ENCODE measurements around the gene CHAF1A. TPM values are rescaled to one million over a fixed set of nuclear protein-coding genes. Genes with fewer than 3 reads are reported as not detected.
A peak's percentile ranks its signal among the peaks of the same experiment; 100 is the strongest.

CHAF1A gene
- total RNA-seq, 8 experiments from 2014 or later = 2.3 to 36.2 (median 3.1) TPM

GRCh38 chr19:4477034-4477801 lies 74.8 kb downstream of the CHAF1A start:
- in situ Hi-C loops (cut with MboI; ENCODE audit: low pct_unique_long_range_greater_than_20kb in 2 of 9, low sequenced_read_pairs in 9 of 9, unreplicated experiment in 9 of 9) = no loop called here
- Histone ChIP-seq H3K4me1 (replicated peaks in 1 of 2) (peaks cover 6 to 10% of the 10 kb centered on the region in 2 donors), H3K4me3 (no peak overlapping the region), H3K27ac (no peak overlapping the region)
- ATAC-seq (replicated peaks in 6 of 8) = no peak
- 40 to 100% (median 90%) methylated on average over 1 to 8 of the region's 16 CpGs; no CpG with 5 or more reads in 1 of the 10 experiments for WGBS, 10 experiments

GRCh38 chr19:4482721-4483364 lies 80.4 kb downstream of the CHAF1A start:
- H3K4me3 ChIP-seq = no peak overlapping the region
- H3K4me1 ChIP-seq (replicated peaks in 1 of 2) = no peaks in the 10 kb centered on the region
- WGBS, 10 experiments = 60 to 100% (median 97%) methylated on average over 1 to 14 of the region's 35 CpGs; no CpG with 5 or more reads in 1 of the 10 experiments
- ATAC-seq (replicated peaks in 6 of 8) = peak in 3 of 8 experiments; percentile 15 to 19 (median 16)
- in situ Hi-C loops (cut with MboI; ENCODE audit: low pct_unique_long_range_greater_than_20kb in 2 of 9, low sequenced_read_pairs in 9 of 9, unreplicated experiment in 9 of 9) = no loop called here
- H3K27ac ChIP-seq = no peak overlapping the region

- no peak overlapping the region for H3K4me3 ChIP-seq
- ATAC-seq (replicated peaks in 6 of 8) = peak in 4 of 8 experiments; percentile 23 to 32 (median 26)
- in situ Hi-C loops (cut with MboI; ENCODE audit: low pct_unique_long_range_greater_than_20kb in 2 of 9, low sequenced_read_pairs in 9 of 9, unreplicated experiment in 9 of 9) = no loop called here
- no peak overlapping the region for H3K27ac ChIP-seq
- 88 to 100% (median 93%) methylated on average over 2 to 12 of the region's 19 CpGs; no CpG with 5 or more reads in 2 of the 10 experiments for WGBS, 10 experiments
- H3K4me1 ChIP-seq (replicated peaks in 1 of 2) = no peaks in the 10 kb centered on the region
Observed at GRCh38 chr19:4483385-4483784, 80.9 kb downstream of the CHAF1A start.

- WGBS, 10 experiments = 87 to 100% (median 100%) methylated on average over 1 to 7 of the region's 11 CpGs; no CpG with 5 or more reads in 4 of the 10 experiments
- in situ Hi-C loops (cut with MboI; ENCODE audit: low pct_unique_long_range_greater_than_20kb in 2 of 9, low sequenced_read_pairs in 9 of 9, unreplicated experiment in 9 of 9) = no loop called here
- H3K4me1 ChIP-seq (replicated peaks in 1 of 2) = no peaks in the 10 kb centered on the region
- H3K27ac ChIP-seq = no peak overlapping the region
- no peak overlapping the region for H3K4me3 ChIP-seq
- ATAC-seq (replicated peaks in 6 of 8) = no peak
Observed at GRCh38 chr19:4487572-4487971, 85.1 kb downstream of the CHAF1A start.

- WGBS, 10 experiments = 96 to 100% (median 100%) methylated on average over 1 to 13 of the region's 29 CpGs; no CpG with 5 or more reads in 6 of the 10 experiments
Observed at GRCh38 chr19:4488496-4488895, 86.1 kb downstream of the CHAF1A start.

GRCh38 chr19:4491446-4491845 lies 89.0 kb downstream of the CHAF1A start:
- Histone ChIP-seq H3K4me1 (replicated peaks in 1 of 2) (no peaks in the 10 kb centered on the region), H3K4me3 (no peak overlapping the region), H3K27ac (no peak overlapping the region)
- WGBS, 10 experiments = 100% methylated on average over 1 of the region's 21 CpGs; no CpG with 5 or more reads in 9 of the 10 experiments
- no peak for ATAC-seq (replicated peaks in 6 of 8)
- in situ Hi-C loops (cut with MboI; ENCODE audit: low pct_unique_long_range_greater_than_20kb in 2 of 9, low sequenced_read_pairs in 9 of 9, unreplicated experiment in 9 of 9) = no loop called here

More at GRCh38 chr19:4488496-4488895, 86.1 kb downstream of the CHAF1A start:
- Histone ChIP-seq H3K4me3 (no peak overlapping the region), H3K4me1 (replicated peaks in 1 of 2) (no peaks in the 10 kb centered on the region), H3K27ac (no peak overlapping the region)
- in situ Hi-C loops (cut with MboI; ENCODE audit: low pct_unique_long_range_greater_than_20kb in 2 of 9, low sequenced_read_pairs in 9 of 9, unreplicated experiment in 9 of 9) = no loop called here
- no peak for ATAC-seq (replicated peaks in 6 of 8)

- in situ Hi-C loops (cut with MboI; ENCODE audit: low pct_unique_long_range_greater_than_20kb in 2 of 9, low sequenced_read_pairs in 9 of 9, unreplicated experiment in 9 of 9) = no loop called here
- no peaks in the 10 kb centered on the region for H3K4me1 ChIP-seq (replicated peaks in 1 of 2)
- no peak overlapping the region for H3K27ac ChIP-seq
- H3K4me3 ChIP-seq = no peak overlapping the region
- no peak for ATAC-seq (replicated peaks in 6 of 8)
- WGBS, 10 experiments = 100% methylated on average over 1 to 3 of the region's 3 CpGs; no CpG with 5 or more reads in 6 of the 10 experiments
Observed at GRCh38 chr19:4492337-4493103, 90.1 kb downstream of the CHAF1A start.

Other genes with a start within 250 kb of the CHAF1A start
- gene CREB3L3, start 249.0 kb upstream of the CHAF1A start, total RNA-seq = under 1 TPM in 5 of 8 experiments, not detected in 3; 0.08 to 0.59 (median 0.20) TPM
- gene SIRT6, start 220.1 kb upstream of the CHAF1A start, total RNA-seq = 10 to 100 TPM; 20.7 to 30.7 (median 22.4) TPM
- gene ANKRD24, start 220.0 kb upstream of the CHAF1A start, total RNA-seq = 1 to 10 TPM in 5 of 8 experiments, under 1 TPM in 3; 0.29 to 4.0 (median 1.2) TPM
- gene EBI3, start 173.1 kb upstream of the CHAF1A start, total RNA-seq = 10 to 100 TPM in 1 of 8 experiments, under 1 TPM in 3, not detected in 4; 0.17 to 11.9 (median 0.83) TPM
- gene YJU2, start 155.6 kb upstream of the CHAF1A start, total RNA-seq = 10 to 100 TPM; 12.0 to 26.1 (median 17.4) TPM
- gene SHD, start 123.4 kb upstream of the CHAF1A start, total RNA-seq = 10 to 100 TPM in 4 of 8 experiments, 1 to 10 TPM in 1, under 1 TPM in 2, not detected in 1; 0.21 to 52.7 (median 28.5) TPM
- gene TMIGD2, start 100.3 kb upstream of the CHAF1A start, total RNA-seq = 1 to 10 TPM in 1 of 8 experiments, under 1 TPM in 4, not detected in 3; 0.29 to 1.2 (median 0.43) TPM
- gene FSD1, start 98.0 kb upstream of the CHAF1A start, total RNA-seq = 10 to 100 TPM in 5 of 8 experiments, 1 to 10 TPM in 2, not detected in 1; 5.0 to 43.4 (median 37.2) TPM
- gene STAP2, start 63.8 kb upstream of the CHAF1A start, total RNA-seq = 1 to 10 TPM; 2.2 to 7.5 (median 4.6) TPM
- 10 to 100 TPM in 6 of 8 experiments, 1 to 10 TPM in 2; 4.1 to 20.0 (median 13.2) TPM for gene MPND, start 59.1 kb upstream of the CHAF1A start, total RNA-seq
- gene SH3GL1, start 2.1 kb upstream of the CHAF1A start, total RNA-seq = 10 to 100 TPM; 24.6 to 62.9 (median 40.6) TPM
- gene UBXN6, start 55.2 kb downstream of the CHAF1A start, total RNA-seq = 10 to 100 TPM; 56.8 to 93.5 (median 74.0) TPM
- gene HDGFL2, start 69.7 kb downstream of the CHAF1A start, total RNA-seq = 10 to 100 TPM; 29.2 to 87.0 (median 59.0) TPM
- 1 to 10 TPM in 2 of 8 experiments, under 1 TPM in 6; 0.11 to 1.1 (median 0.50) TPM for gene PLIN4, start 115.8 kb downstream of the CHAF1A start, total RNA-seq
- gene PLIN5, start 132.6 kb downstream of the CHAF1A start, total RNA-seq = 1 to 10 TPM in 3 of 8 experiments, under 1 TPM in 5; 0.36 to 2.6 (median 0.64) TPM
- under 1 TPM; 0.07 to 0.63 (median 0.22) TPM for gene LRG1, start 137.4 kb downstream of the CHAF1A start, total RNA-seq
- gene SEMA6B, start 157.0 kb downstream of the CHAF1A start, total RNA-seq = 10 to 100 TPM in 4 of 8 experiments, 1 to 10 TPM in 3, under 1 TPM in 1; 0.56 to 35.1 (median 13.7) TPM
- 1 to 10 TPM in 7 of 8 experiments, under 1 TPM in 1; 0.61 to 5.7 (median 2.6) TPM for gene TNFAIP8L1, start 236.9 kb downstream of the CHAF1A start, total RNA-seq

Data from motor neuron (in vitro differentiated cells).